HG03280 (cell line): ENCODE measurements around the gene ADA.
"Not testable (repeated sequence)": the region's sequence is repeated elsewhere in the genome, so short reads cannot be mapped to it uniquely, and the experiment has no call there.

ENCODE experiments used
- ATAC-seq: cut with Tn5 transposase; IDR thresholded peaks from one replicate; pipeline ENCODE4 v1.9.1; 2021; ENCODE audit warnings: mild to moderate bottlenecking, moderate library complexity; ENCODE audit not compliant: unreplicated experiment

ADA gene

DNA sequence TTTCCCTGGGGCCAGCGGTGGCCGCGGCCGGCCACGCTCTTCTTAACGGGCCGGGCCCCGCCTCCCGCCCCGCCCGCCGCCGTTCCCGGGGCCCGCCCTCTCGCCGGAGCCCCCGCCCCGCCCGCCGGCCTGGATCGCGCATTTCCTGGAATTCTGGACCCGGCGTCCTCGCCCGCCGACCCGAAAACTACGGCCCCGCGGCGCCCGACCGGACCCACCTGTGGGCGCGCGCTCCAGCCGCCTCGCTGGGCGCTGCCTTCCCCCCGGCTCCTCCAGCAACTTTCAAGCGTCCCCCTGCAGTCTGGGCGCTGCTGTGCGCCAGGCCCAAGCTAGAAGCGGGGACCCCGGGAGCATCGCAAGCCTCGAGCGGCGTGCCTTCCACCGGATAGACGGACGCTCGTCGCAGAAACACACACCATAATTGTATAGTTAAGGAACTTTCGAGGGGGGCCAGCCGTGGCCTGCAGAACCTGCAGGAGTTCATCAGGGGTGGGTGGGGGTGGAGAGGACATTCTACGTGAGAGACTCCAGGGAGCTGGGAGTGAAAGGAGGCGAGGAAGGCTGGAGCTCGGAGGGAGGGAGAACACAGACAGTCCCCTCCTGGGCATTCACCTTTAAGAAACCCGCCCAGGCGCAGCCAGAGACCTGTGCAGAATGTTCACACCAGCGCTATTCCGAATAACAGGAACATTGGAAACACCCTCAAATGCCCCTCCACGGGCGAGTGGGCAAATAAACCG lies at the start of gene ADA:
Gene ADA, minus strand, starts transcription at position 16 of the 740 bp plus-strand sequence. CDS start 92 bp downstream, outside the sequence.
- no peak for ATAC-seq

DNA sequence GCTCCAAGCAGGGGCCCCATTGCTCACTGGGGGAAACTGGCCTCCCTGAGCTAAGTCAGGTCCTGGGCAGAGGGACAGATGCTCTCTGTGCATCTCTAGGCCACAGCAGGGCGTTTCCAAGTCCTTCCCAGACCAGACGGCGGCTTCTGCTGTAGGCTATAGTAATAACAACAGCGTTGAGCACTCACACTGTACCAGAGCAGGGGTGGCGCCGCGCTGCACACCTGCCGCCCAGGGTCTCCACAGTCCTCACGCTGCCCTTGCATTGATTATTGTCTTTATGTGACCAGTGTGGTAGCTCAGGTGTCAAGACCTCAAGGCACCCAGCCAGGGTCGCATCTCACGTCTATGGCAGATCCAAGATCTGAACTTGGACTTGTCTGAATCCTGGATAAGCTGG lies 48.8 kb upstream of the ADA start:
- no peak for ATAC-seq

DNA sequence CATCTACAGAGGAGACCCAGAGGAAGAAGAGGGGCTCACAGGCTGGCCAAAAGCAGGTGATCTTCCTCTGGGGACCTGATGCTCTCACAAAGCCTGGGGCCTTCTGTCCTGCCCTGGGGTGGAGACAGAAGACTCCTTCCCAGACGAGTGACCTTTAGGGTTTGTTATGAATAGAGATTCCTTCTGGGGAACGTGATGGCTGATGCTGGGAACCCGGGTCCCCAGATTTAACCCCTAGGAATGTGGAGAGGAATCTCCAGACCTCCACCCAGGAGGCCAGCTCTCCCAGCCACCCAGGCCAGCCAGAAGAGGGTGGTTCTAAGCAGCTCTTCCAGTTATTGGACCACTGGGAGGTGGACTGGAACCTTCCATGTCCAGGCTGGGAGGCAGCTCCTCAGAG lies 46.9 kb upstream of the ADA start:
- no peak for ATAC-seq

DNA sequence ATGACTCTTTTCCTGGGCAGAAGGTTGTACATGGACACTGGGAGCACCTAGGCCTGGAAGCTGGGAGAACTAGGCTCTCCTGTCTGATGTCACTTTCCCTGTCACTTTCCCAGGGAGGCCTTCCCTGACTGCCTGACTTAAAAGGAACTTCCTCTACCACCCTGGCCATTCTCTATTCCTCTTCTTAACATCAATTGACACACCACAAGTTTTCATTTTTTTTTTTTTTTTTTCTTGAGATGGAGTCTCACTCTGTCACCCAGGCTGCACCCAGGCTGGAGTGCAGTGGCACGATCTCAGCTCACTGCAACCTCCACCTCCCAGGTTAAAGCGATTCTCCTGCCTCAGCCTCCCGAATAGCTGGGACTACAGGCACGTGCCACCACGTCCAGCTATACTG lies 45.5 kb upstream of the ADA start:
- ATAC-seq = not testable (repeated sequence)

DNA sequence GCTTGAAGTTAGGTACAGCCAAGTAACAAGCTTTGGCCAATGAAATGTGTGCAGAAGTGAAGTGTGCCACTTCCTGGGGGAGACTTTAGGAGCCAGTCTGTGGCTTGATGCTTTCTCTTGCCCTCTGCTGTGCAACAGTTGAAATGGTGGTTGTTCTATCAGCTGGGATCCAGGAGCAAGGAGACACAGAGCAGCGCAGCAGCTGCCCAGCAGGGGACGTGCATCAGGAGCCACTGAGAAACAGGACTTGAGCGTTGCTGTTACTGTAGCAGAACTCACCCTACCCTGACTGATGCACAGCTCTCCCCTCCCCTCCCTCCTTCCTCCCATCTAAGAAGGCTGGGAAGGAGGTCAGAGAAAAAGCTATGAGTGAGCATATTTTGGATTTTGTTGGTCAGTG lies 44.8 kb upstream of the ADA start:
- no peak for ATAC-seq

DNA sequence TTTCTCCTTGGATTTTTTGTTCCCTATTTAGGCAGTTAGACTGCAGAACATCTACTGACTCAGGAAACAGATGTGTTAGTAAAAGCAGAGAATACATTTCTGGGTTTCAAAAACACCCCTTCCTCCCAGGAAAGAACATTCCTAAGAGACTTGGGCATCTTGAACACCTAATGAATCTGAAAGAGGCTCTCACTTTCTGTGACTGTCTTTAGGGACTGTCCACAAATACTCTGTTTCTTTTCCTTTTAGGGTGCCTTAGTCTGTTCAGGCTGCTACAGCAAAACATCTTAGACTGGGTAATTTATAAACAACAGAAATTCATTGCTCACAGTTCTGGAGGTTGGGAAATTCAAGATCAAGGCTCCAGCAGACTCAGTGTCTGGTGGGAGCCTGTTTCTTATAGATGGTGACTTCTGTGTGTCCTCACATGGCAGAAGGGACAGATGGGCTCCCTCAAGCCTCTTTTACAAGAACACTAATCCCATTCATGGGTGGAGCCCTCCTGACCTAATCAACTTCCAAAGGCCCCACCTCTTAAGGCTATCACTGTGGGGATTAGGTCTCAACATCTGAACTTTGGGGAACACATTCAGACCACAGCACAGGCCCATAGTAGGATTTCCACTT lies 44.3 kb upstream of the ADA start:
- ATAC-seq = no peak

DNA sequence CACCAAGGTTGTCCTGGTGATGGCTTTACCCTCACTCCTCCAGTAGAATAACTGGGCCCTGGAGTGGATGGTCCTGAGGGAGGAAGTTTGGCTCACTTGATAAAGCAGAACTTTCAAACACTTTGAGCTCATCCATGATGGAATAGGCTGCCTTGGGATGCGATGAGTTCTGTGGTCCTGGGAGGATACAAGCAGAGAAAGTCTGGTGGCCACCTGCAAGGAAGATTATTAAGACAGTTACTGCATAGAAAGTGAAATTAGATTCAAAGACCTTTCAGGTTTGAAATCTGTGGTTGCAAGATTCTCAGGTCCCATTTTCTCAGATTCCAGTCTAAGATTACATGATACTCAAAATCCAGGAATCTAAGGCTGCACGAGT lies 43.8 kb upstream of the ADA start:
- no peak for ATAC-seq

DNA sequence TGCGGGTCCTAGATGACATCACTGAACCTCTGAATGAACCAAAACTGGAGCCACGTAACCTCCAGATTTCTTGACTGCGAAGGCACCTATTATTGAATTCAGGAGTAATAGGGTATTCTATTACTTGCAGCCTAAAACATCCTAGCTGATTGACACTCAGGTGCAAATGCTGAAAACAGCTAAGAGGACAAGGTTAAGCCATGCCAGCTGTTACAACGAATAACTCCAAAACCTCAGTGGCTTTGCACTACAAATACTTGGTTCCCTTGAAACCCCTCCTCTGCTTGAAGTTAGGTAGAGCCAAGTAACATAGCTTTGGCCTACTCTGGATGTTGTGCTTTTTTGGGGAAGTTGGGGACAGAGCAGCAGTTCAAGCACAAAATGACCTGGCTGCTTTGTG lies 42.7 kb upstream of the ADA start:
- no peak for ATAC-seq

DNA sequence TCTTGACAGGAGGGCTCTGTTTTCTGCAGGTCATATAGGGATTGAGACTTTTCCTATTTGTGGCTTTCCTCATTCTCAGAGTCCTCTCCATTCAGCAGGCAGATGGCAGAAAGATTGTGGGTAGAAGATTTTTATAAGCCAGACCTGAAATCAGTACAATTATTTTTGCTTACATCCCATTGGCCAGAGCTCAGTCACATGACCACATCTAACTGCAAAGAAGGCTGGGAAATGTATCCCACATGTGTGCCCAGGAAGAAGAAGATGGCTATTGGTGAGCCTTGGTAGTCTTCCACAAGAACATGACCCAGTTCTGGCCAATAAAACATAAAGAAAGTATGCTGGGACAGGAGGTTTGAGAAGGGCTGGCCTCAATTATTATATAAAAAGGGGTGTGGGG lies 42.1 kb upstream of the ADA start:
- ATAC-seq = no peak

DNA sequence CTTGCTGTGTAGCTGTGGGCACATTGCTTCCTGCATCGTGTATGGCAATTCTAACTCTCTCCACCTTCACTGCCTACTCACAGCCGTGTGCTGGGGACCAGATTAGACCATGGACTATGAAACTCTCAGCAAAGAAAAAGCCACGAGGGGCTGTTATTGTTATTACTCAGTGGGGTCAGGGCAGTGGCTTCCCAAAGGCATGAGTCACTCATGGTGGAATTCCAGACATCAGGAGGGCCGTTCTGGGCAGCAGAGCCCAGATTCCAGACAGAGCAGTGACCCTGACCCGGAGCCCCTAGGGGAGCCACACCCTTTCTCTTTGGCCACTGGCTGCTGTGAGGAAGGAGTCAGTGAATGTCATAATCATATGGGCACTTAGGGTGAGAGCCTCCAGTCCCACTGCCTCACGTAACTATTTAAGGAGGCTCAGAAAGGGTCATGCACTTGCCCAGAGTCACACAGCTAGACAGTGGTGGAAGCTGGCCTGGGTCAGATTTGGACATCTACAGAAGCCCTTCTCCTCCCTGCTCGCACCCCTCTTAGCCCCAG lies 41.5 kb upstream of the ADA start:
- ATAC-seq = no peak

DNA sequence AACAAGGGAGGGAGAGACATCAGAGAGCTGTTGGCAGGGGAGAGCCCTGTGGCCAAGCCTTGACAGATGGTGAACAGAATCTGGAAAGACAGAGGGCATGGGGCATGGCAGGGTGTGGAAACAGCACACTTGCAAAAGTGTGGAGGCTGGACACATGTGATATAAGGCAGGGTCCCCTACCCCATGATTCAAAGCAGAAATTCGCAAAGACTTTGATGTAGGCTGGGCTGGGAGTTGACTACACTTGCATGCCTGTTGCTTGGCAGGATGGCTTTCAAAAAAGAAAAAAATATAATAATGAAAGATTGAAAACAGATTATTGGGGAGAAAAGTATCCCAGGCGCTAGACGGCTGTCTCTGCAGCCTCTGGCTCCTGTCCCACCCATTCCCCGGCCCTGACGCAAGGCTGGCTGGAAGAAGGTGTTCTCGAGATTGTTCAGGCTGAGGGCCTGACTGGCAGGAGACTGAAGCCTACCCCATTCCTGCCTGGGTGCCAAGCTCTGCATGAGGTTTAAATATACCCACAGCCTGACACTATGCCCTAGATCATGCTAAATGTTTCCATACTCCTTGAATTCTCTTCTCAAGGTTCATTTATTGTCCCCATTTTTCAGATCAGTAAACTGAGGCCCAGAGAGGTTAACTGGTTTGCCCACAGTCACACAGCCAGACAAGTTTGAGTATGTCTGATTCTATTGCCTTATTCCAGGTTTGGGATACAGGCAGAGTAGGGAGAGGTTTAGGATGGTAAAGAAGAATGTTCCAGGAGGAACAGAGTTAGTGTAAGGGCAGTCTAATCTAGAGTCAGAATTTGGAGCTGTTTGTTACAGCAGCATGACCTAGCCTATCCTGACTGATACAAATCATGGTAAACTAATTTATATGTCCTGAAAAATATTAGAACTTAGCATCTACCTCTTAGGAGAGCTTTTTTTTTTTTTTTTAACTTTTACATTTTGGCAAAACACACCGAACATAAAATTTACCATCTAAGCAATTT lies 40.2 kb upstream of the ADA start:
- ATAC-seq = no peak

DNA sequence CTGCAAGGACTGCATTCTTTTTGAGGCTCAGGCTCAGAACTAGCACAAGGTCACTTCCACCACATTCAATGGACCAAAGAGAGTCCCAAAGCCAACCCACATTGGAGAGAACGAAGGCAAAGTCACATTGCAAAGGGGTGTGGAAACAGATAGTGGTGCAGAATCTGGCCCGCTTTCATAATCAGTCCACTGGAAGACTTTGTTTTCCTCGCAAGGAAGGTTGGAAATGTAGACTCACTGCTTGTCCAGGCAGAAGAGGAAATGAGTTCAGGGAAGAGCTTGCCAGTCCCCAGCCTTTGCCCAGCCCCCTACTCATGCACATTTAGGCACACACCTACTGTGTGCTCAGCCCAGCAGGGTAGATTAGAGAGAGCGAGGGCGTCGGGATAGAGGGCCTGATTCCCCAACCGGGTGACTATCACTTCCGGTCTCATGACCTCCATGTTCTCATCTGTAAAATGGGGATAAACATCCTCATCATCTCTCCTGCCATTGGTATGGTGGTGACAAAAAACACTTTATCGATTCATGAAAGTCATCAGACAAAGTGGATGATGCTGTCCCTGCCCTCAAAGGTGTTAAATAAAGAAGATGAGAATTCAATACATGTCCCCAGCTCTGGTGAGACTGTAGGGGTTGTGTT lies 39.4 kb upstream of the ADA start:
- ATAC-seq = no peak

DNA sequence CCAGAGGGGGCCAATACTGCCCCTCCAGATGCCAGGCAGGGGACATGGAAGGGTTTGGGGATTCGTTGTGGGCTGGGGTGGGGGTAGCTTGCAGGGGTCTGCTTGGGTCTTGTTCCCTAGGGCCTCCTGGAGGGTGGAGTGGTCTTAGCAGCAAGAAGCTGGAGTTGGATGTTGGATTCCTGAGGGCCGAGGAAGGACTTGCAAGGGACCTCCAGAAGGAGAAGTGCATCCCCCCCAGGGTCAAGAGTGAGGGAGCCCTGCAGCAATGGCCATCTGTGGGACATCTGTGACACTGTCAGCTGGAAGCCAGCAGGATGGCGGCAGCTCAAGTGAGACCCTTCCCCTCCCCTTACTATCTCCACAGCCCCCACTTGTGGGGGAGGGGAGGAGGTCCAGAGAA lies 38.3 kb upstream of the ADA start:
- ATAC-seq = no peak

DNA sequence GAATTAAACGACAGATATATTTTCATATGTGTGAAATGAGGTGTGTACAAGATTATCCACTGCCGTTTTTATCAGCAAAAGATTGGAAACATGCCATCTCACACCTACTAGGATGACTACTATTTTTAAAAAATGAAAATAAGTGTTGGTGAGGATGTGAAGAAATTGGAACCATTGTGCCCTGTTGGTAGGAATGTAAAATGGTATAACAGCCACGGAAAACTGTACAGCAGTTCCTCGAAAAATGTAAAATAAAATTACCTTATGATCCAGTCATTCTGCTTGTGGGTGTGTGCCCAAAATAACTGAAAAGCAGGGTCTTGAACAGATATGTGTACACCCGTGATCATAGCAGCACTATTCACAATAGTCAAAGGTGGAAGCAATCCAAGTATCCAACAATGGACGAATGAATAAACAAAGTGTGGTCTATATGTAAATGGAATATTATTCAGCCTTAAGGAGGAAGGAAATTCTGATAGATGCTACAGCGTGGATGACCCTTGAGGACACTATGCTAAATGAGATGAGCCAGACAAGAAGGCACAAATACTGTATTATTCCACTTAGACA lies 36.6 kb upstream of the ADA start:
- ATAC-seq = no peak

DNA sequence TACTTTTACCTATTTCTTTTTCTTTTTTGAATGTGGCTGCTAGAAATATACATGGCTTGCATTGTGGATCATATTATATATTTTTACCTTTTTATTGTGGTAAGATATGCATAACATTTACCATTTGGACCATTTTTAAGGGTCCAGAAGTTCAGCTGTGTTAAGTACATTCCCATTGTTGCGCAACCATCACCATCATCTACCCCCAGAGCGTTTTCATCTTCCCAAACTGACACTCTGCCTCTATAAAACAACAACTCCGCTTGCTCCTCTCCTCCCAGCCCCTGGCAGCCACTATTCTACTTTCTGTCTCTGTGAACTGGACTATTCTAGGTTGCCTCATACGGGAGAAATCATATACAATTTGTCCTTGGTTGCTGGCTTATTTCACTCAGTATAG lies 35.4 kb upstream of the ADA start:
- ATAC-seq = no peak

DNA sequence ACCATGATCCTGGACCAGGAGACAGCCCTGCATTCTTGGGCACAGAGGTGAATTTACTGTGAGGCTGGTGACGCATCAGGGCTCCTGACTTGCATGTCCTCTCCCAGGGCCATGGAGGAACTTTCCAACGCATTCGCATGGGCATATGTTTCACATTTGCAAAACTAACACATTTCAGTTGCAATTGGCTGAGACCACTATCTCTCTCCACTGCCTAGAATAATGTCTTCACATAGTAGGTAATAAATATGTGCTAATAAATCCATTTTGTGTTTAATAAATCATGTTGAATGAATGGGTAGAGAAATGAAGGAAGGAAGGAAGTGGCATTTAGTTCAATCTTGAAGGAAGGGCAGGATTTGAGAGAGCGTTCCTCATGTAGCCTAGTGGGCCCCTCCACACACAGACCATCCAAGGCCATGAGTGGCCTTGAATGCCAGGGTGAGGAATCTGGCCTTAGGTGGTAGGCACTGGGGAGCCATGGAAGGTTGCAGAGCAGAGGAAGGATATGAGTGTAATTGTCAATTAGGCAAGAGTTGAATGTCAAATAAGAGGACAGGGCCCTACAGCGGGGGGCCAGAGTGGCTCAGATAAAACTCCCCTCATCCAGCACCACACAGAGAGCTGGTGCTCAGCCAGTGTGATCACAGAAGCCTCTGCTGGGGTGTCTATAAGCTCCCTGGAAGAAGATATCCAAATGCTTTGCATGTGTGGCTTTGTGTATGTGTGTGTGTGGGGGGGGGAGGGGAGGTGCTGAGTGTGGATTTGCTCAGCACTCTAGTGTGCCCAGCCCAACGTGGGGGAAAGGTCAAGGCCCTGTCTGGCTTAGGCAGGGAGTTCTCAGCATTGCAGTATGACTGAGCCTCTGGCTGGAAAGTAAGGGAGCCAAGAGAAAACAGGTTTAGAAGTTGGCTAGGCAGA lies 32.8 kb upstream of the ADA start:
- no peak for ATAC-seq

DNA sequence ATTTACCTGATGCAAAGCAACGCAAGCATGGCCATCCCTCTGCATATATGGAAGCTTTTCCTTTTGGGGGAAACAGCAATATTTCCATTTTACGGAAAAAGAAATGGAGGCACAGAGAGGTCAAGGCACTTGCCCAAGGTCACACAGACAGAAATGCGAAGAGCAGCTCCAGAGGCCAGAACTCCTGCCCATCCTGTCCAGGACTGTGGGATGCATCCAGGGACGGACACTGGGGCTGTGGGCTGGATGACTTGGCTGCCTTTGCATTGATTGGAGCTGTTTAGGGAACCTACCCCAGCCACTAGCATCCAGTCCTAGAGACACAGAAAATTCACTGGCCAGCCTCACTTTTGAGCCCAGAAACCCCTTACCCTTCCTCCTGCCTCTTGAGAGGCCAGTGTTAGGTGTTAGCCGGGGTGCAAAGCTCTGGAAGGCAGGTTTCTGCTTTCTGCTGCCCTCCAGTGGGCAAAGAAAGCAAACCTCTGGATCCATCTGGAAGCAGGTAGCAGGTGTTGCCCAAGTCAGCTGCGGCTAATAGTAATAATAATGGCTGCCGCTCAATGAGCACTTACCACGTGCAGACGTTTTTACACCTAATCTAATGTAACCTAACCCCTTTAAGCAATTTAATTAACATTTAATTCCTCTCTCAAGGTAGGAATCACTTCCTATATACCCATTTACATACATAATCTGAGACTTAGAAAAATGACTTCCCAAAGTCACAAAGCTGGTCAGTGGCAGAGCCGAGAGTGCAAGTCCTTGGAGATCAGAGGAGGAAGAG lies 32.0 kb upstream of the ADA start:
- ATAC-seq = peak; percentile 82

DNA sequence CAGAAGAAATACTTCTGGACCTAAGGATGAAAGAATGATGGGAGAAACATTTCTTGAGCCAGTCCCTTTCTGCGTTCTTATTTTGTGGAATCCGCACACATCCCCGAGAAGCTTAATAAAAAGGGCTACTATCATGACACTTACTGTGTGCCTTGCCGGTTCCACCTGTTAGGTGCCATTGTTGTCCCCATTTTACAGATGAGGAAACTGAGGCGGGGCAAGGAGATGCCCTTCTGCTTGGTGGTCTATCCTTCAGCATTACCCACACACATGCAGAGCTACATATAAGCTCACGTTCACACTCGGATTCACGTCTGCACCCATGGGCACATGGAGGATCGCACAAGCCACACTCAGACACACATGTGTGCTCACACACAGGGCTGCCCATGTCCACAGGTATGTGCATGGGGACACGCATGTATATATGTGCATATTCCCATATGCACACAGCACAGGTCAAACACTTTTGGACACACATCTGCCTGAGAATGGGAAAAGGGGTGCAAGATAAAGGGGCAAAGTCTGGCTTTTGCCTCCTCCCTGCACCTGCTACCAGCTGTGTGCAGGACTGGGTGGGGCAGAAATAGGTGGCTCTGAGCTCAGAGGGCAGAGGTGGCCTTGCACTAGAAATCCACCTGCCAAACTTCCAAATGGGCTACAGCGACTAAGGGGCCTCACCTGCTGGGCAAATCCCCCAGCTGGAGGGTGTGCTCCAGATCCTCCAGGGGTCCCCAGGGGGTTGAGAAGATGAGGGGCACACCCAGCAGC lies 30.5 kb upstream of the ADA start:
- no peak for ATAC-seq
